ENCODE results near the gene RETREG1. TPM values are rescaled to one million over a fixed set of nuclear protein-coding genes. Genes with fewer than 3 reads are reported as not detected.
A peak's percentile ranks its signal among the peaks of the same experiment; 100 is the strongest.

RETREG1 gene
- total and polyA plus RNA-seq, 2 experiments from 2014 or later = 2.3 to 3.6 TPM

GRCh38 chr5:16615741-16616535, 859 bp downstream of the RETREG1 start:
- no peak overlapping the region for H3K27ac Mint-ChIP-seq
- Histone ChIP-seq H3K36me3 (ENCODE audit: insufficient read depth) (no peaks in the 10 kb centered on the region), H4K20me1 (replicated peaks; ENCODE audit: insufficient read depth) (no peaks in the 10 kb centered on the region), H3K4me2 (peak overlapping the region; percentile 95), H3K4me3 (peak overlapping the region; percentile 82), H3K79me2 (replicated peaks; ENCODE audit: insufficient read depth) (no peaks in the 10 kb centered on the region), H3K4me1 (ENCODE audit: insufficient read depth) (peaks cover 28% of the 10 kb centered on the region), H3F3A (replicated peaks; ENCODE audit: low read depth) (peaks cover 7% of the 10 kb centered on the region), H3K9me2 (ENCODE audit: insufficient read depth) (no peaks in the 10 kb centered on the region), H2AFZ (peak overlapping the region; percentile 97), H3K27ac (ENCODE audit: low read depth) (no peak overlapping the region), H3K27me3 (ENCODE audit: insufficient read depth) (peaks cover 57% of the 10 kb centered on the region)
- ATAC-seq (peak; percentile 25), DNase-seq (ENCODE audit: low spot score) (peak; percentile 37)
- H3K27me3 Mint-ChIP-seq (ENCODE audit: insufficient read depth, low read depth, poor library complexity) = peaks cover 16% of the 10 kb centered on the region
- no peaks in the 10 kb centered on the region; the same call in 1 of the 3 replicates for H3K36me3 Mint-ChIP-seq (ENCODE audit: low read depth)
- H3K4me1 Mint-ChIP-seq = peaks cover 9% of the 10 kb centered on the region
- H3K9me3 Mint-ChIP-seq = no peaks in the 10 kb centered on the region; the same call in 2 of the 3 replicates
- TF ChIP-seq CTCF (conservative IDR thresholded peaks at IDR 0.05; ENCODE audit: low read depth in 2 of 2) = no peak
- TF ChIP-seq EZH2 (IDR thresholded peaks at IDR 0.05; ENCODE audit: low read depth, unreplicated experiment) = peak; percentile 47
- H3K4me3 Mint-ChIP-seq = peak overlapping the region; percentile 83

- no peaks in the 10 kb centered on the region for H3K9me2 ChIP-seq (ENCODE audit: insufficient read depth)
- peaks cover 30% of the 10 kb centered on the region for H3K27me3 ChIP-seq (ENCODE audit: insufficient read depth)
- H3F3A ChIP-seq (replicated peaks; ENCODE audit: low read depth) = peaks cover 7% of the 10 kb centered on the region; the same call in 1 of the 2 replicates
- peaks cover 13% of the 10 kb centered on the region; the same call in 1 of the 2 replicates for H3K4me1 ChIP-seq (ENCODE audit: insufficient read depth)
- H3K79me2 ChIP-seq (replicated peaks; ENCODE audit: insufficient read depth) = no peaks in the 10 kb centered on the region
- H3K27ac Mint-ChIP-seq = no peak overlapping the region
- peaks cover 14% of the 10 kb centered on the region for H3K4me1 Mint-ChIP-seq
- H3K27me3 Mint-ChIP-seq (ENCODE audit: insufficient read depth, low read depth, poor library complexity) = peaks cover 23% of the 10 kb centered on the region
- no peaks in the 10 kb centered on the region; the same call in 1 of the 3 replicates for H3K36me3 Mint-ChIP-seq (ENCODE audit: low read depth)
- ATAC-seq (no peak), DNase-seq (ENCODE audit: low spot score) (no peak)
- no peak overlapping the region for H3K4me3 ChIP-seq
- no peak overlapping the region for H3K4me3 Mint-ChIP-seq
- no peaks in the 10 kb centered on the region for H4K20me1 ChIP-seq (replicated peaks; ENCODE audit: insufficient read depth)
- no peak overlapping the region for H2AFZ ChIP-seq
- no peak overlapping the region for H3K27ac ChIP-seq (ENCODE audit: low read depth)
- no peak overlapping the region for H3K4me2 ChIP-seq
- no peaks in the 10 kb centered on the region for H3K36me3 ChIP-seq (ENCODE audit: insufficient read depth)
- H3K9me3 Mint-ChIP-seq = no peaks in the 10 kb centered on the region; the same call in 2 of the 3 replicates
- TF ChIP-seq ZNF462 (CRISPR knock-in tag; IDR thresholded peaks at IDR 0.05) = no peak
- TF ChIP-seq EZH2 (IDR thresholded peaks at IDR 0.05; ENCODE audit: low read depth, unreplicated experiment) = no peak
- no peak for TF ChIP-seq ZNF331 (CRISPR knock-in tag; IDR thresholded peaks at IDR 0.05; ENCODE audit: low read depth)
- no peak for TF ChIP-seq STAT1 (IDR thresholded peaks at IDR 0.05; ENCODE audit: unreplicated experiment)
- TF ChIP-seq ZNF114 (CRISPR knock-in tag; IDR thresholded peaks at IDR 0.05) = no peak
- no peak for TF ChIP-seq POLR2AphosphoS5 (IDR thresholded peaks at IDR 0.05; ENCODE audit: low read depth)
- TF ChIP-seq CTCF (conservative IDR thresholded peaks at IDR 0.05; ENCODE audit: low read depth in 2 of 2) = no peak
- TF ChIP-seq, protein P1, sequence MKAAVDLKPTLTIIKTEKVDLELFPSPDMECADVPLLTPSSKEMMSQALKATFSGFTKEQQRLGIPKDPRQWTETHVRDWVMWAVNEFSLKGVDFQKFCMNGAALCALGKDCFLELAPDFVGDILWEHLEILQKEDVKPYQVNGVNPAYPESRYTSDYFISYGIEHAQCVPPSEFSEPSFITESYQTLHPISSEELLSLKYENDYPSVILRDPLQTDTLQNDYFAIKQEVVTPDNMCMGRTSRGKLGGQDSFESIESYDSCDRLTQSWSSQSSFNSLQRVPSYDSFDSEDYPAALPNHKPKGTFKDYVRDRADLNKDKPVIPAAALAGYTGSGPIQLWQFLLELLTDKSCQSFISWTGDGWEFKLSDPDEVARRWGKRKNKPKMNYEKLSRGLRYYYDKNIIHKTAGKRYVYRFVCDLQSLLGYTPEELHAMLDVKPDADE (IDR thresholded peaks at IDR 0.05) = no peak
Observed at GRCh38 chr5:16612007-16612406, 4.8 kb downstream of the RETREG1 start.

All from GM23338 (cell line).